Measurements from ENCODE around the gene LIPT2.

GRCh38 chr11:74468058-74468457 lies 25.5 kb downstream of the LIPT2 start:
- no peak for TF ChIP-seq EZH2 (IDR thresholded peaks at IDR 0.05; ENCODE audit: borderline replicate concordance, low read depth, low read length, poor library complexity, severe bottlenecking)
- TF ChIP-seq CTCF (conservative IDR thresholded peaks at IDR 0.05; ENCODE audit: low read depth, low read length): no peak
